Activated T-helper 1 cell treated with Interleukin-2 at 50 U/mL for 16 hours (primary cell): ENCODE data around the gene GLA.

Experiments
- DNase-seq: peaks from one replicate; pipeline ENCODE4 v3.0.0-alpha.2; 2020; ENCODE audit warnings: low read depth

GLA gene

DNA sequence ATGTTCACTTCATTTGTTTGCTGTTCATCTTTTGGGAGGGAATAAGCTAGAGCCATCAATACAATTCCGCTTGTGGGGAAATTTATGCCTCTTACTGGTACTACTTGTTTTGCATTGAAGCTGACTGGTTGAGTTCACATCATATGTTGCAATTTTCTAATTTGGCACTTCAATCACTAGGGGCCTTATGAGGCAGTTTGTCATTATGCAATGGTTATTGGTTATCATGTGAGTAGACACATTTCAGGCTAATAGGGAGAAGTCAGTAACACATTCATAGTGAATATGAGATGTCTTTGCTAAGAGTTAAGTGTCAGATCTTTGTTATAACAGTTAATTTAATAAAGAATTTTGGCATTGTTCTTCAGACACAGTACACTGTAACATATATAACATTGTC lies 11.9 kb downstream of the GLA start:
- no peak for DNase-seq

DNA sequence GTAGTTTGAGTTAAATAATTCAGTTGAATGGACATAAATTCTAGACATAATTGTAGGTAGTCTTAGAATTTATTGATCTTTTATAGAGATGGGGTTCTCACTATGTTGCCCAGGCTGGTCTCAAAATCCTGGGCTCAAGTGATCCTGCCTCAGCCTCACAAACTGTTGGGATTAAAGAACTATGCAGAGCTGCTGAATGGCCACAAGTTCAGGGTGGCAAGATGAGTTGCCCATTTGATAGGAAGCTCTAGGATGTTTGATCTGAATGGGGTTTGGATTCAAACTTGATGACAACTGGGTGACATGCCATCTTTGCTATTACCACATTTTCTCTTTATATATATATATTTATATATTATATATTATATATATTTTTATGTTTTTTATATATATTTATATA lies 13.4 kb downstream of the GLA start:
- no peak for DNase-seq

DNA sequence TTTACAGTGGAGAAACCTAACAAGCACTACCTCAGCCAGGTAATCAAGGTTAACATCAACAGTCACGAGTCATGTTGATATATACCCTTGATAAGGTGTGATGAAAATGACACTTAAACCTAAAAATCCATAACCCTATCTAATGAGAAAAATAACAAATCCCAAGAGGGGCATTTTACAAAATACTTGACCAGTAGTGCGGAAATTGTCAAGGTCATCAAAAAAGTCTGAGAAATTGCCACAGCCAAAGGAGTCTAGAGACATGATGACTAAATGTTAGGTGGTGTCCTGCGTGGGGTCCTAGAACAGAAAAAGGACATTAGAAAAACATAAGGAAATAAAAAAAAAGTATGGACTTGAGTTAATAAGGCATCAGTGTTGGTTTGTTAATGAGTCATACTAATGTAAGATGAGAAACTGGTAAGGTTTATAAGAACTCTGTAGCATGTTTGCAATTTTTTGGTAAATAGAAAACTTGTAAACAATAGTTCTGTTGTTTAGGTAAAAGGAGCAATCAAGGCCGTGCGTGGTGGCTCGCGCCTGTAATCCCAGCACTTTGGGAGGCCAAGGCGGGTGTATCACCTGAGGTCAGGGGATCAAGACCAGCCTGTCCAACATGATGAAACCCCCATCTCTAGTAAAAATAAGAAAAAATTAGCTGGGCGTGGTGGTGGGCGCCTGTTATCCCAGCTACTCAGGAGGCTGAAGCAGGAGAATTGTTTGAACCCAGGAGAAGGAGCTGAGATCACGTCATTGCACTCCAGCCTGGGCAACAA lies 14.0 kb downstream of the GLA start:
- DNase-seq: no peak

DNA sequence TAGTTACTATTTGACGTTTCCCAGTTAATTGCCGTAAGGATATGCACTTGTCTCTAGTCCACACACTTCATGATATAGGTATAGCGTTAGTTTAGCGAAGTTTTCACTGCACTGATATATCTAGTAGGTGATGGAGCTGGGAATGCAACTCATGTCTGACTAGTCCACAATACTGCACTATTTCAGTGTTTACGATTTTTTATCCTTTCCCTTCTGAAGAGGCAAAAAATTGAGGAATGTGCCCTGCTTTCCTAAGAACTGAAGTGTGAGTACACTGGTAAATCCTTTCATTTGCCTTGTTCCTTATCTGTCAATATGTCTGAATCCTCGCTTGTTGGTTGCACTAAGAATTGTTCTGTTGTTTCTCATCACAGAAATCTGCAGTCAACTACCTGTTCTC lies 15.9 kb downstream of the GLA start:
- DNase-seq: no peak

DNA sequence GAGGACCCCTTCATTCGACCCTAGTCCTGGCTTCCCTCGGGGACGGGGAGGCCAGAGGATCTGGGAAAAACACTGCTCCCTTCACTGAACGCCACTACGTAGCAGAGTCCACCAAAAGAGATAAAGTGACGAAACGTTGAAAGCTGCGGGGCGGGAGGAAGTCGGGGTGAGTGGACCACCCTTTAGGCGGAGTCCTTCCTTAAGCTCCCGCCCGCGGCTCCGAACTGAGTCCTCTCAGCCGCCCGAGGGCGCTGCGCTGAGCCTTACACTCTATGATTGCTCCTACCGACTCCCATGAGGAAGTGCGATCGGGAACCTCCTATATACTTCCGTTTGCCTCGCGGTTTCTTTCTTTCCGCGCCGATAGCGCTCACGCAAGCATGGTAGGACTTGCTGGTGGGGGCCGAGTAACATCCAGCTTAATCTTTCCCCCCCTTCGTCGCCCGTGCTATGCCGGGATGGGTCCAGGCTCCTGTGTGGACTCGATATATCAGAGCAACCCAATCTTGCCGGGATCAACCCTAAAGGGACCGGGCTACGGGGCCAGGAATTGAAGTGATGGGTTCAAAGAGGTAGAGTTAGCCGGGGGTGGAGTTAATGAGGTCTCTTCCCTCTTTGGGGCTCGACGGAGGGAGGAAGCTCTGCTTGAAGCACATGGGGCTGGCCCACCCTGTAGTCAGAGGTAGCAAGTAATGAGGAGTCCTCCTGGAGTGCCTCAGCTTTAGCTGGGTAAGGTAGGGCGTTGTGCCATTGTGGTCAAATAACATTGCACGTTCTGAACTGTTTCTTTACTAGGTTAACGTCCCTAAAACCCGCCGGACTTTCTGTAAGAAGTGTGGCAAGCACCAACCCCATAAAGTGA lies 16.8 kb downstream of the GLA start, which contains the start of gene RPL36A:
Gene RPL36A, plus strand, starts transcription at position 348 of the 862 bp plus-strand sequence. Its CDS starts 33 bp downstream, at position 381.
- peak; percentile 67 for DNase-seq

DNA sequence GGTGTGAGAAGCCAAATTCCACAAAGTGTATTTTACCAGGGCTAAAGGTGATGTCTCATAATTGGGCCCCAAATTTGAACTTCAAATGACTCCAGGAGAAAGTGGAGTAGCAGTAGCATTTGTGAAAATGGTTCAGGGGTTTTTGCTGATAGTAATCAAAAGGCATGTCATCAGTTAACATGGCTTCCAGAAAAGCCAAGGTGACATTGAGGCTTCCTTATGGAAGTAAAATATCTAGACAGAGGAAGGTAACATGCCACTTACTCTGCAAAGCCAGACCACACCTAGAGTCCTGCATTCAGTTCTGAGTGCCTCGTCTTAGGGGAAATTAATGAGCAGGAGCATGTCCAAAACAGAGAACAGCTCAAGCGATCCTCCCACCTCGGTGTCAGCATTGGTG lies 19.1 kb downstream of the GLA start:
- DNase-seq: no peak

DNA sequence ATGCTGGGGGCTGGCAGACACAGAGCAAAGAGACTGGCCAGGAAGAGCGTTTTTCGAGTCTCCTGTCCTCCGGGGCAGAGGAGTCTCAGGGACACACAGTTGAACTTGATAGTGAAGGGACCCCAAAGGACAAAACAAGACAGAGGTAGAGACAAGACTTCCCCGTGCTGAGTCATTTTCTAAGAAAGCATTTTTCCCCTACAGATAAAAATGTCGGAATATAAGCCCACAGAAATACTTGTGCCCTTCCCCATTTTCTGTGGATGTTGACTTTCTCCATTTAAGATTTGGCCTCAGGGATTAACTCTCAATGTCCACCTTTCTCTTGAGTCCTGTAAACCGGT lies 21.2 kb downstream of the GLA start:
- DNase-seq: no peak

DNA sequence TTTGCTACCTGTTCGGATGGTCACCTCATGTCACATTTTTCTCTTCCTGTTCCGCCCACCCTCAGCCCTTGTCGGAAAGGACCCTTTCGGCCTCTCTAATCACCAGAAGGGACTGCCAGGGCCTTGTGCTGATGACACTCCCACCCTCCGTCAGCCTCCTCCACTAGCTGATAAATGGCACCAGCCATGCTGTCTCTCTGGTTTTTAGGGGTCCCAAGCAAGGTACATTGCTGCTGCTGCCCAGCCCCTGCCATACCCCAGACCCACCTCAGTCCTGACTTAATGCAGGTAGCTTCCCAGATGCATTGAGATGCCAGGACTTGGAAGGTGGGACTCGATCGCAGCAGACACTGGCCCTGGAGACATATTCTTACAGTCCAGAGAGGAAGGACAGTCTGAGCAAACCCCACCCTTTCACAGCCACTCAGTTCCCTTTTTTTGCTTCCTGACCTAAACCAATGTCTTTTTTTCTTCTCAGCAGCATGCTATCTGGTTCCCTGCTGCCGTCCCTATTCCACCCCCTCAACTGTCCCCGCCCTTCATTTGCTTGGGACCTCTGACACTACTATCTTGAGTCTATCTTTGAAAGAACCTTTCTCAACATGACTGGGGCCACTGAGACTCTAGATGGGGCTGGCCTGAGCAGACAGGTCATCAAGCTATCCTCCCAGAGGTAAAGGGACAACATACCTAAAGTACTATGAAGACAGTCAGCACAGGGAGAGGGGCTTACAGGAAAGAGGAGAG lies 21.8 kb downstream of the GLA start, which contains the start of gene BTK:
Gene BTK, minus strand, starts transcription at position 397 of the 747 bp plus-strand sequence. CDS start 10,907 bp downstream, outside the sequence.
- DNase-seq: no peak

DNA sequence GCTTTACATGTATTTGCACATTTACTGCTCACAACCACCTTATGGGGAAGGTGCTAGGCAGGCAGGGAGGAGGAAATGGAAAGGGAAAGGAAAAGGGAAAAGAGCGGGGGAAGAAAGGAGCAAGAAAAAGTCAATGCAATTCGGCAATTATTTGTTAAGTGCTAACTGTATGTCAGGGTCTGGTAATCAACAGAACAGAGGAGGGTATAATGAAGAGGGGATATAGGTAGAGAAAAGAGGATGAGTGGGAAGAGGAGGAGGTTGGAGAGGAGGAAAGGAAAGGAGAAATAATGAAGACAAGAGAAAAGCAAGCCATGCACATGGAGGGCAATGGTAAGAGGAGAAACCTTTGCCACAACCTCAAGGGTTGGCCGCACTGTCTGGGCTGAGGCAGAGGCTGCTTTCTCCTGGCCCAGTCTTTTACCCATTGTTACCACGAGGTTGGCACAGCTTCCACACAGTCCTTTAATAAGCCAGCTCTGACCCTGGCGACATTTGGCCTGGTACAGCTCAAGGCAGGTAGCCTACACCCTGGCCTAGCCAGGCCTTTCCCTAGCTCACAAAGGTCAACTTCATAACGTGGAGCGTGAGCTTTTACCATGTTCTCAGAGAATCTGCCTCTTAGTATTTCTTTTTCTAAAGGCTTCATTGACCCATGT lies 22.6 kb downstream of the GLA start:
- DNase-seq: no peak

DNA sequence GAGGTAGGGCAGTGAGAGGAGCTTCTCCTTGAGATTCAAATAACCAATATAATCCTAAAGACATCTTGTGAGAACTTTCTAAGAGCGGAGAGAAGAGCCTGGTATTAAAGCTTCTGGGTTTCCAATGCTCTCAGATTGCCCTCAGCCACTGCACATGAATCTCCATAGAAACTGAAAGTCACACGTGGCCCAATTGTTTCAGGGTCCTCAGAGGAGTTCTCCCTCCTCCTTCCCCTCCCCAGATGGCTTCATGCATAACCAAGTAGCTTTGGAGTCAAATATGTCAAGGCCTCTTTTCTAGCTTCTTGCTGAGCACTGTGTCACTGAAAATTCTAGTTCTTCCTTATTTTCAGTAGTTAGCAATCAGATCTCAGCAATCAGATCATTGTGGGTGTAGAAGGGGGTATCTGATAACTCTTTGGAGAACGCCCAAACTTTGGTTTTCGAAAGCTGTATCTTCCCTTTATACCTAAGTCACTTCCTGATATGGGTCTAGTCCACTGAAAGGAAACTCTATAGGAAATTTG lies 24.0 kb downstream of the GLA start:
- no peak for DNase-seq

DNA sequence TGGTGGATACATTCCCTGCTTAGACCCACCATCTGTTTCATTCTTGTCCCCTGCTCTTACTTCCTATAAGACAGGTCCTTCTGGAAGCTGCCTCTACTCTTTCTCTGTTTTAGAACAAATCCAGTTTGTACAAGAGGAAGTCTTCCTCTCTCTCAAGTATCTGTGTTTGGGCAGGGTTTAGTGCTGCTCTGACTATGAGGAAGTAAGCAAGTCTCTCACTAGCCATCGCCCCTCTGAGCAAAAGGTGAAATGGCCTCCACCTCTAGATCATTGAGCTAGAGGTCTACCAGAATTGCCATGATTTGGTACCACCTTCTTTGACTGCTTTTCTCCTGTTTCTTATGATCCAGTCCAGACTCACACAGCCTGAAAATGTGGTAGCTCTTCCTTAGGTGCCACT lies 30.2 kb downstream of the GLA start:
- no peak for DNase-seq

DNA sequence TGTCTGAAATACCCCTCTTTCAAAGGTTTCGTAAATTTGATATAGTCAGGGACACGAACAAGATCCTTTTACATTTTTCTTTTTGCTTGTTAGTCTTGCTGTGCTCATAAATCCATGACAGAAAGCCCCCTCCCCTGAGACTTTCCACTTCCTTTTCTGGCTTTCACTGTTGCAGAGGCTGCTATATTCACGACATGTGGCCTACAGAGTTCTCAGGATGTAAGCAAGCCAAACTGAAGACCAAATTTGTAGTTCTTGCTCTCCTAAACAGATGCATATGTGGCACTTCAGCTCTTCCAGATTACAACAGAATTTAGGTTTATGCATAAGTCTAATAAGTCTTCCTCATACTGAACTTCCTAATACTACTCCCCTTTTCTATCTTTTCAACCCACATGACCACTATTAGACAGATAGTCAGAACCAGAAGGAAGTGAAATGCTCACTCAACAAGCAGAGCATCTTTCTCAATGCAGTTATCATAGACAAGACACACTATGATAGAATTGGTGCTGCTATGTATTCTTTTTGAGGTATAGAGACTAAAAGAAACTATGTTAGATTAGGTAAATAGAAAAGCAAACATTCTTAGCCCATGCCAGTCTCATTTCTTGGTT lies 36.7 kb downstream of the GLA start:
- DNase-seq: no peak

DNA sequence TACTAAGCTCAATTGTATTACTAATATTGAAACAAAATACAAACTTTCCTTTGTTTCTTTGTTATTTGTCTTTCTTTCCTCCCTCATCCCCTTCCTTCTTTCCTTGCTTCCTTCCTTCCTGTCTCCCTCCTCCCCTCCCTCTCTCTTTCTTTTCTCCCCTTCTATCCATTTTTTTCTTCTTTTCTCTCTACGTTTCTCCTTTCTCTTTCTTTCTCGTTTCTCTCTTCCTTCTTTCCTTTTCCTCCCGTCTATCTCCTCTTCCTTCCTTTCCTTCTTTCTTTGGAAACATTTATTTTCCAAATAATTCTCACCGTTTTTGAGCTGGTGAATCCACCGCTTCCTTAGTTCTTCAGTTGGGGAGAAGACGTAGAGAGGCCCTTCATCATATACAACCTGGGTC lies 38.0 kb downstream of the GLA start:
- no peak for DNase-seq

DNA sequence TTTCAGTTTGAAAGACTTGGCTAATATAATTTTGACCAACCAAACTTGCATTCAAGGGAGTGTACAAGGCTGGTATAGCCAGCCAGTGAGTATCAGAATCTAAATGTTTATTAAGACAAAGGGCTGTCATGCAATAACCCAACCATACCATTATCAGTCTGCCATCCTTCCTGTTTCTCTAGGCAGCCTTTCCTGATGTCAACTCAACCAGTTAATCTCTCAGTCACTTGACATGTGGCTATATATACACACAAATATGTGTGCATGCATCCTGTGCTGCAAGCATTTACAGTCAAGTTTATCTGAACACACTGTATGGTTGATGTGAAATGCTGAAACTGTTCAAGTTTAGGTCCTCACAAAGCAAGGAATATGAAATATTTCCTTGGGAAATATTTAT lies 38.9 kb downstream of the GLA start:
- no peak for DNase-seq

DNA sequence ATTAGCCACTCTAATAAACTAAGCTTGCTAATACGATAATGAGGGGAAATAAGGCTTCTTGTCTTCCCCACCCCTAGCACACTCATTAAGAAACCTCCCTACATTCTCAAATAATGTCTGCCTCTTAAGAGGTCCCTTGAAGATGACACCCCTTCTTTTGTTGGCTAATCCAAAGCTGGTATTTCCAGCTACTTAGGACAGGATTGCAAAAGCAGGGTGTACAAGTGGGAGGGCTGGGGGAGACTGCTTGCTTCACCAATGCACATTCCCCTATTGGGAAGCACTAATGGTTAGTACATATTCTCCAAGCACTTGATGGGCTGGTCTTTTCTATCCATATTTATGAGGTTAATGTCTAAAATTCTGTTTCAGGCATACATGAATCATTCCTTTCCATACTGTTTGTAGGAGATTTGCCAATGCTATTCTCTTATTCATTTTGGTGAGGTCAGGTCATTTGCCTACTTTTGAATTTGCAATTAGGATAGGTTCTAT lies 42.4 kb downstream of the GLA start:
- no peak for DNase-seq

DNA sequence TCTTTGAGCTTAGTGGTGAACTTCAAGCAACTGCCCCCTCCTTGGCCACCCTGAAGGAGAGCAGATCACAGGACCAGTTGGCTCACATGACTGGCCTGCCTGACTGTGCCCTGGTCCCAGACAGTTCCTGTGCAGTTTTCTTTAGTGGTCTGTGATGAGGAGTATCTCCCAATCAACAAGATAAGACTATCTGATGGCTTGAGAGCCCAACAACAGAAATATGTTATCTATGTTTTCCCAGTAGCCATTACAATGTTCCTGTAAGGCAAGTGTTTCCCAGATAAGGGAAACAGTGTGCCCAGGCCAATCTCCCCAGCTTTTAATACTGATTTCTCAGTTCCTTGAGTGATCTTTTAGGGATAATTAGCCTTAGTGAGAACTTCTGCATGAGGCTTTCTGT lies 45.0 kb downstream of the GLA start:
- DNase-seq: no peak

DNA sequence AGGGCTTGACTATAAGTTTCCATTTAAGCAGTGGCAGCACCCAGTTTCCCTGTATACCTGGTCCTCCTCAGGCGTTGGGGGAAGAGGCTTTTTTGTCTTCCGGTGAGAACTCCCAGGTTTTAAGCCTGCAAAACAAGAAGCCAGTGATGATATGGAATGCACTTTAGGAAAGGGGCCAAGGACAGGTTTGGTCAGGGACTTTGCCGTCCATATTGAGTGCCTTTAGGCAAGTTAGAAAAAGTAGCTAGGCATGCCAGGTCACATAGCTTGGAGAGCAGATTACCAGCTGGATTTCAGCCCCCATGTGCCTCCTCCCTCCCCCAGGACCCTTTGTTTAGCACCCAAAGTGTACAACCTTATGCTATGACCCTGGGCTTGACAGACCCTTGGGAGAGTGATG lies 45.6 kb downstream of the GLA start:
- no peak for DNase-seq

DNA sequence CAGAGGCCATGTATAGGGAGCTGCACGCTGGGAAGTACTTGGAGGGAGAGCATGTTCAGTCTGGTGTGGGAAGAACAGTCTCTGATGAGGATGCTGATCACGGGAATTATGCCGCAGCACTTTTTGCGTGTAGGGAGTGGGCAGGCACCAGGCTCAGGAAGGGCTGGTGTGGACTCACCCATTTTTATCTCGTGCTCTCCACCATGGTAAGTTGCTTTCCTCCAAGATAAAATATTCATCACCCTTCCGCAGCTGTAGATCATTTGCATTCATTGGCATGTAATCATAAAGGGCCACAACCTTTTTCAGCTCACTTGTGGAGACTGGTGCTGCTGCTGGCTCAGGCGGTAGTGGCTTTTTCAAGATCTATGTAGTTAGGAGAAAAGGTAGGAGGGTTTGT lies 47.3 kb downstream of the GLA start:
- DNase-seq: no peak

DNA sequence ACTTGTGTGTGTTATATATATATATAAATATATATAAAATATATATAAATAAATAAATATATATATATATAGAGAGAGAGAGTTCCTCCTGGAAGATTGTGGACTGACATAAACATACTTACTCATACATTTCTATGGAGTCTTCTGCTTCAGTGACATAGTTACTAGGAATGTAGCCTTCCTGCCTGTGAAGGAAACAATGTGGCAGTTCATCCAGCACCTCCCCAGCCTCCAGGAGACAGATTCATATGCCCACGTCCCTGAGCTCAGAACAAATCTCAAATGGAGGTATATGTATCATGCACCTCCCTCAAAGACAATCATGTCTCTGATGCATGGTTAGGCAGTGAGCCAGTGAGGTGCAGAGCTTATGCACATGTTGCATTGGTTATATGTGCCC lies 47.8 kb downstream of the GLA start:
- no peak for DNase-seq

DNA sequence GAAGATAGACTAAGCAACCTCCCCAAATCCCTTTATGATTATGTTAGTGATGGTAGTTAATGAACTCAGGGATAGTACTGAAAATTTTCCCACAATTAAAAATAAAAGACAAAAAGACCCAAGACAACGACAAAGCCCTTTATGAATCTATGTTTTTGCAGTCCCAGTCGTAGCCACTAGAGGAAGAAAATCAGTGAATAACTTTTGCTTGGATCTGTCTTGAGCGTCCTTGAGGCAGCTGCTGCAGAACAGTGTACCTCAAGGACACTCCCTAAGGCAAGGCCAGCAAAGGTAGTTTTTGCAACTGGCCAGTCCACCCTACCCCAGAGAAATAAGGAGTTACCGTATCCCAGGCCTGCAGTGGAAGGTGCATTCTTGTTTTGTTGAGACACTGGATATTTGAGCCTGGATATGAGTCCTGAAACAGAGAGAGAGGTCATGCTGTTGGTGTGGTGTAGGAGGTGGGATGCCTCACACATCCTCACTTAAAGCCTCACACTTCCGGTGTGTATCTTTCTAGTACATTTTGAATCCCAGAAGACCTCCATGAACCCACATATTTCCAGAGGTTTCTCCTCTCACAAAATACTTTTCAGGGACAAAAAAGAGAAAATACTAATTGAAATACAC lies 50.4 kb downstream of the GLA start:
- DNase-seq: no peak

DNA sequence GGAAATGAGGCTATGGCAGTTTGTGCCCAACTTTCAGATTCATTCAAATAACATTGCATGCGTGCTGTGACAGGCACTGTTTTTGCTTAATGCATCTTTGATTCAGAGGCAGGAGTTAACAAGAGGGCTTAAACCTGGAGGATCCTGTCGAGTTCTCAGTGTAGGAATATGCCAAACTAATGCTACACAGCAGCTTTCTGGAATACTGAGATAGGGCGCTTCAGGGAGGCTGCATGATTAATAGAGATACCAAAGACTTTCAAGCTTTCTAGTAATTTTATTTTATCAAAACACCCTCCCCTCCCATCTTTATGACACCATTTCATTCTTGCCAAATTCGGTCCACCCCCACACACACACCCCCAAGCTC lies 58.5 kb downstream of the GLA start:
- DNase-seq: no peak
